ENCODE results near the gene CTSW.
"Not testable (repeated sequence)": the region's sequence is repeated elsewhere in the genome, so short reads cannot be mapped to it uniquely, and the experiment has no call there.

Gene CTSW

GRCh38 chr11:65879617-65880016 lies at the start of gene CTSW:
CTSW (plus strand) TSS chr11:65879837; CDS start chr11:65879855, 18 bp downstream.
- DNase-seq (ENCODE audit: insufficient read length, low spot score), result no peak
- FAIRE-seq, result no peak
- no peak for TF ChIP-seq POLR2A (IDR thresholded peaks at IDR 0.05; ENCODE audit: low read depth, low read length)

- FAIRE-seq; DNase-seq (ENCODE audit: insufficient read length, low spot score): not testable (repeated sequence)
Observed at GRCh38 chr11:65832231-65832630, 47.4 kb upstream of the CTSW start.

GRCh38 chr11:65833297-65834030 lies 46.2 kb upstream of the CTSW start, which contains the start of gene SNX32:
SNX32 (plus strand) TSS chr11:65833963; CDS start chr11:65834066, 103 bp downstream.
- FAIRE-seq, result no peak
- DNase-seq (ENCODE audit: insufficient read length, low spot score), result no peak
- no peak for TF ChIP-seq POLR2A (IDR thresholded peaks at IDR 0.05; ENCODE audit: low read depth, low read length)

GRCh38 chr11:65834202-65834601 lies 45.4 kb upstream of the CTSW start:
- DNase-seq (ENCODE audit: insufficient read length, low spot score) (no peak), FAIRE-seq (no peak)

GRCh38 chr11:65842144-65842543 lies 37.5 kb upstream of the CTSW start:
- TF ChIP-seq POLR2A (IDR thresholded peaks at IDR 0.05; ENCODE audit: low read depth, low read length), result no peak
- FAIRE-seq (no peak), DNase-seq (ENCODE audit: insufficient read length, low spot score) (no peak)

More at GRCh38 chr11:65834202-65834601, 45.4 kb upstream of the CTSW start:
- TF ChIP-seq POLR2A (IDR thresholded peaks at IDR 0.05; ENCODE audit: low read depth, low read length), result no peak

- TF ChIP-seq POLR2A (IDR thresholded peaks at IDR 0.05; ENCODE audit: low read depth, low read length), result no peak
- FAIRE-seq, result no peak
- DNase-seq (ENCODE audit: insufficient read length, low spot score), result no peak
Observed at GRCh38 chr11:65843811-65844210, 35.8 kb upstream of the CTSW start.

GRCh38 chr11:65844231-65844872 lies 35.3 kb upstream of the CTSW start:
- FAIRE-seq, result no peak
- no peak for DNase-seq (ENCODE audit: insufficient read length, low spot score)
- no peak for TF ChIP-seq POLR2A (IDR thresholded peaks at IDR 0.05; ENCODE audit: low read depth, low read length)

GRCh38 chr11:65847746-65848145 lies 31.9 kb upstream of the CTSW start:
- DNase-seq (ENCODE audit: insufficient read length, low spot score) (no peak), FAIRE-seq (no peak)
- no peak for TF ChIP-seq POLR2A (IDR thresholded peaks at IDR 0.05; ENCODE audit: low read depth, low read length)

- not testable (repeated sequence) for FAIRE-seq; DNase-seq (ENCODE audit: insufficient read length, low spot score)
Observed at GRCh38 chr11:65848693-65849092, 30.9 kb upstream of the CTSW start.

- TF ChIP-seq POLR2A (IDR thresholded peaks at IDR 0.05; ENCODE audit: low read depth, low read length), result no peak
- DNase-seq (ENCODE audit: insufficient read length, low spot score) (no peak), FAIRE-seq (no peak)
Observed at GRCh38 chr11:65849366-65849765, 30.3 kb upstream of the CTSW start.

- DNase-seq (ENCODE audit: insufficient read length, low spot score), result no peak
- FAIRE-seq, result no peak
- TF ChIP-seq POLR2A (IDR thresholded peaks at IDR 0.05; ENCODE audit: low read depth, low read length), result no peak
Observed at GRCh38 chr11:65849771-65850216, 29.8 kb upstream of the CTSW start.

- TF ChIP-seq POLR2A (IDR thresholded peaks at IDR 0.05; ENCODE audit: low read depth, low read length), result no peak
- DNase-seq (ENCODE audit: insufficient read length, low spot score) (no peak), FAIRE-seq (no peak)
Observed at GRCh38 chr11:65850217-65851082, 29.2 kb upstream of the CTSW start.

GRCh38 chr11:65851083-65851579 lies 28.5 kb upstream of the CTSW start:
- TF ChIP-seq POLR2A (IDR thresholded peaks at IDR 0.05; ENCODE audit: low read depth, low read length), result no peak
- no peak for DNase-seq (ENCODE audit: insufficient read length, low spot score)
- FAIRE-seq, result no peak
